Thyroid gland (tissue), 4 donors: ENCODE data around the gene USH1G.

Experiments
- POLR2A ChIP-seq, 2 donors: fragments of 450-650 bp; IDR thresholded peaks; one replicate each; pipeline ENCODE4 v1.6.1; 2017; ENCODE audit warnings: antibody characterized with exemption in 2 of 2, mild to moderate bottlenecking in 2 of 2, moderate library complexity in 1 of 2
- TF ChIP-seq, protein P1 (sequence below), 6 experiments: fragments of 200-600 bp in 3 of 6; fragments of 450-650 bp in 3 of 6; sonication (generic) in 3 of 6; IDR thresholded peaks; one replicate each; pipeline ENCODE4 v1.5.1; 2016 to 2019; ENCODE audit warnings: antibody characterized with exemption in 6 of 6, mild to moderate bottlenecking in 2 of 6, inconsistent platforms in 1 of 6, moderate library complexity in 1 of 6

GRCh38 chr17:74892974-74893911, 29.8 kb downstream of the USH1G start, which contains the start of gene FADS6:
- no peak for TF ChIP-seq POLR2A (IDR thresholded peaks at IDR 0.05)
- TF ChIP-seq, protein P1, sequence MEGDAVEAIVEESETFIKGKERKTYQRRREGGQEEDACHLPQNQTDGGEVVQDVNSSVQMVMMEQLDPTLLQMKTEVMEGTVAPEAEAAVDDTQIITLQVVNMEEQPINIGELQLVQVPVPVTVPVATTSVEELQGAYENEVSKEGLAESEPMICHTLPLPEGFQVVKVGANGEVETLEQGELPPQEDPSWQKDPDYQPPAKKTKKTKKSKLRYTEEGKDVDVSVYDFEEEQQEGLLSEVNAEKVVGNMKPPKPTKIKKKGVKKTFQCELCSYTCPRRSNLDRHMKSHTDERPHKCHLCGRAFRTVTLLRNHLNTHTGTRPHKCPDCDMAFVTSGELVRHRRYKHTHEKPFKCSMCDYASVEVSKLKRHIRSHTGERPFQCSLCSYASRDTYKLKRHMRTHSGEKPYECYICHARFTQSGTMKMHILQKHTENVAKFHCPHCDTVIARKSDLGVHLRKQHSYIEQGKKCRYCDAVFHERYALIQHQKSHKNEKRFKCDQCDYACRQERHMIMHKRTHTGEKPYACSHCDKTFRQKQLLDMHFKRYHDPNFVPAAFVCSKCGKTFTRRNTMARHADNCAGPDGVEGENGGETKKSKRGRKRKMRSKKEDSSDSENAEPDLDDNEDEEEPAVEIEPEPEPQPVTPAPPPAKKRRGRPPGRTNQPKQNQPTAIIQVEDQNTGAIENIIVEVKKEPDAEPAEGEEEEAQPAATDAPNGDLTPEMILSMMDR (IDR thresholded peaks at IDR 0.05) = no peak
